Measurements from ENCODE around the gene ACTN2. TPM values are rescaled to one million over a fixed set of nuclear protein-coding genes. Genes with fewer than 3 reads are reported as not detected.

The ACTN2 gene
- total RNA-seq, 1 donor from 2014 or later: not detected

GRCh38 chr1:236689713-236690569 is 3.6 kb downstream of the ACTN2 start:
- intact Hi-C loops (cut with micrococcal nuclease): no loop called here

- intact Hi-C loops (cut with micrococcal nuclease): no loop called here
Observed at GRCh38 chr1:236691348-236691747, 5.0 kb downstream of the ACTN2 start.

GRCh38 chr1:236692128-236692527 is 5.8 kb downstream of the ACTN2 start:
- intact Hi-C loops (cut with micrococcal nuclease): no loop called here

GRCh38 chr1:236692742-236693141 is 6.4 kb downstream of the ACTN2 start:
- intact Hi-C loops (cut with micrococcal nuclease): no loop called here

- intact Hi-C loops (cut with micrococcal nuclease): no loop called here
Observed at GRCh38 chr1:236699366-236699765, 13.1 kb downstream of the ACTN2 start.

- intact Hi-C loops (cut with micrococcal nuclease): no loop called here
Observed at GRCh38 chr1:236700903-236701302, 14.6 kb downstream of the ACTN2 start.

GRCh38 chr1:236701782-236702181 is 15.5 kb downstream of the ACTN2 start:
- intact Hi-C loops (cut with micrococcal nuclease): no loop called here

GRCh38 chr1:236702791-236703394 is 16.6 kb downstream of the ACTN2 start:
- intact Hi-C loops (cut with micrococcal nuclease): no loop called here

GRCh38 chr1:236705771-236706170 is 19.5 kb downstream of the ACTN2 start:
- intact Hi-C loops (cut with micrococcal nuclease): no loop called here

GRCh38 chr1:236706183-236706582 is 19.9 kb downstream of the ACTN2 start:
- intact Hi-C loops (cut with micrococcal nuclease): no loop called here

GRCh38 chr1:236710328-236710892 is 24.1 kb downstream of the ACTN2 start:
- intact Hi-C loops (cut with micrococcal nuclease): no loop called here

- intact Hi-C loops (cut with micrococcal nuclease): no loop called here
Observed at GRCh38 chr1:236716160-236716559, 29.9 kb downstream of the ACTN2 start.

- intact Hi-C loops (cut with micrococcal nuclease): no loop called here
Observed at GRCh38 chr1:236717811-236718210, 31.5 kb downstream of the ACTN2 start.

- intact Hi-C loops (cut with micrococcal nuclease): no loop called here
Observed at GRCh38 chr1:236718328-236718727, 32.0 kb downstream of the ACTN2 start.

- intact Hi-C loops (cut with micrococcal nuclease): no loop called here
Observed at GRCh38 chr1:236720206-236720605, 33.9 kb downstream of the ACTN2 start.

GRCh38 chr1:236720611-236721010 is 34.3 kb downstream of the ACTN2 start:
- intact Hi-C loops (cut with micrococcal nuclease): no loop called here

GRCh38 chr1:236724049-236724448 is 37.8 kb downstream of the ACTN2 start:
- intact Hi-C loops (cut with micrococcal nuclease): no loop called here

GRCh38 chr1:236724506-236724905 is 38.2 kb downstream of the ACTN2 start:
- intact Hi-C loops (cut with micrococcal nuclease): no loop called here

- intact Hi-C loops (cut with micrococcal nuclease): no loop called here
Observed at GRCh38 chr1:236725668-236726067, 39.4 kb downstream of the ACTN2 start.

- intact Hi-C loops (cut with micrococcal nuclease): no loop called here
Observed at GRCh38 chr1:236727521-236727920, 41.2 kb downstream of the ACTN2 start.

- intact Hi-C loops (cut with micrococcal nuclease): no loop called here
Observed at GRCh38 chr1:236728752-236729151, 42.5 kb downstream of the ACTN2 start.

GRCh38 chr1:236733653-236734052 is 47.4 kb downstream of the ACTN2 start:
- intact Hi-C loops (cut with micrococcal nuclease): no loop called here
